Subcutaneous adipose tissue (tissue), 4 donors: ENCODE measurements around the gene MARK2. TPM values are rescaled to one million over a fixed set of nuclear protein-coding genes. Genes with fewer than 3 reads are reported as not detected.

ENCODE experiments used
- total RNA-seq, 4 donors: library from RNA; depleted of rRNA; stranded (reverse); fragments of >200 nt; gene quantifications; one replicate each; pipeline ENCODE4 v1.1.0, GENCODE V29; 2016
- TF ChIP-seq, protein P1 (sequence below): fragments of 450-650 bp; IDR thresholded peaks from one replicate; pipeline ENCODE4 v1.5.1; 2016; ENCODE audit warnings: low read depth, mild to moderate bottlenecking, control low read depth, antibody characterized with exemption, moderate library complexity

Gene MARK2
- total RNA-seq, 4 donors from 2014 or later: 9.9 to 16.4 (median 13.3) TPM

- TF ChIP-seq, protein P1, sequence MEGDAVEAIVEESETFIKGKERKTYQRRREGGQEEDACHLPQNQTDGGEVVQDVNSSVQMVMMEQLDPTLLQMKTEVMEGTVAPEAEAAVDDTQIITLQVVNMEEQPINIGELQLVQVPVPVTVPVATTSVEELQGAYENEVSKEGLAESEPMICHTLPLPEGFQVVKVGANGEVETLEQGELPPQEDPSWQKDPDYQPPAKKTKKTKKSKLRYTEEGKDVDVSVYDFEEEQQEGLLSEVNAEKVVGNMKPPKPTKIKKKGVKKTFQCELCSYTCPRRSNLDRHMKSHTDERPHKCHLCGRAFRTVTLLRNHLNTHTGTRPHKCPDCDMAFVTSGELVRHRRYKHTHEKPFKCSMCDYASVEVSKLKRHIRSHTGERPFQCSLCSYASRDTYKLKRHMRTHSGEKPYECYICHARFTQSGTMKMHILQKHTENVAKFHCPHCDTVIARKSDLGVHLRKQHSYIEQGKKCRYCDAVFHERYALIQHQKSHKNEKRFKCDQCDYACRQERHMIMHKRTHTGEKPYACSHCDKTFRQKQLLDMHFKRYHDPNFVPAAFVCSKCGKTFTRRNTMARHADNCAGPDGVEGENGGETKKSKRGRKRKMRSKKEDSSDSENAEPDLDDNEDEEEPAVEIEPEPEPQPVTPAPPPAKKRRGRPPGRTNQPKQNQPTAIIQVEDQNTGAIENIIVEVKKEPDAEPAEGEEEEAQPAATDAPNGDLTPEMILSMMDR: no peak
Observed at GRCh38 chr11:63817758-63818498, 21.0 kb upstream of the MARK2 start.

GRCh38 chr11:63818609-63819008 is 20.3 kb upstream of the MARK2 start:
- TF ChIP-seq, protein P1: no peak

GRCh38 chr11:63821411-63821810 is 17.5 kb upstream of the MARK2 start:
- TF ChIP-seq, protein P1: no peak

- TF ChIP-seq, protein P1: no peak
Observed at GRCh38 chr11:63826471-63827190, 12.3 kb upstream of the MARK2 start.

DNA sequence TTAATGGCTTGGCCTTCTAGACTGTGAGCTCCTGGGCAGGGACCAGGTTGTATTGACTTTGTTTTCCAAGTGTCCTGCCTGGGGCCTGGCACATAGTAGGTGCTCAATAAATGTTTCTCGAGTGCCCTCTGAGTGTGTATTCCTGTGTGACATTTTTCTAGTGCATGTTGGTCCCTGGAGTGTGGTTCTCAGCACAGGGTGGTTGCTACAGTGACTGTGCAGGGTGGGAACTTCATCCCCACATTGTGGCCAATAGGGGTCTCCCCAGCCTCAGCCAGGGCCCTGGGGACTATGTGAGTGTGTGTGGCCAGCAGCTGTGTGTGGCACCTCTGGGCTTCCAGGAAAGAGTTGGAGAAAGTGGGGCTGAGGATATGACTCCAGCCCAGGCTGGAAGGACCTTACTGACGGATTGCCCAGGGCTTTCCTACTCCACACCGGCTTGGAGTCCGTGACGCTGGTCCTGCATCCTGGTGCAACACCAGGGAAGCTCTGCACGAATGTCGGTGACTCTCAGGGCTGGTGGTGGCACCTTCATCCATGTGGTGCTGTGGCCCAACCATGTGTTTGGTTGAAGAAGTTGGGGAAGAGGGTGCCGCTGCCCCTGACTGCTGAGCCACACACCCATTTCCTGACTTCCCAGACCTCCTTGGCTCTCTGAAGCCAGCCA is 9.0 kb upstream of the MARK2 start:
- TF ChIP-seq, protein P1: no peak

GRCh38 chr11:63831326-63831725 is 7.6 kb upstream of the MARK2 start:
- TF ChIP-seq, protein P1: no peak

- TF ChIP-seq, protein P1: no peak
Observed at GRCh38 chr11:63832336-63832735, 6.6 kb upstream of the MARK2 start.
